Thoracic aorta (tissue), 2 donors: ENCODE measurements around the gene ZNF385B. TPM values are rescaled to one million over a fixed set of nuclear protein-coding genes. Genes with fewer than 3 reads are reported as not detected.
"Not testable (repeated sequence)": the region's sequence is repeated elsewhere in the genome, so short reads cannot be mapped to it uniquely, and the experiment has no call there.

Source experiments
- ATAC-seq: fragments of 150-250 bp; one replicate; pipeline ENCODE4 v1.8.0; 2017; ENCODE audit warnings: low read depth; ENCODE audit not compliant: insufficient number of reproducible peaks, low FRiP score
- DNase-seq: peaks from one replicate; pipeline ENCODE4 v3.0.0-alpha.2; 2020; ENCODE audit warnings: low spot score
- H3K27ac ChIP-seq, 2 donors: fragments of 200-600 bp; sonication (generic); 1 replicate in 1 of 2; 2 replicates in 1 of 2; pipeline ENCODE4 v1.5.1; 2016; ENCODE audit warnings: mild to moderate bottlenecking in 2 of 2, moderate library complexity in 2 of 2
- H3K27me3 ChIP-seq: fragments of 200-600 bp; sonication (generic); replicated peaks from 2 replicates; pipeline ENCODE4 v1.6.0; 2016; ENCODE audit warnings: mild to moderate bottlenecking; ENCODE audit not compliant: insufficient read depth
- H3K36me3 ChIP-seq: fragments of 200-600 bp; sonication (generic); one replicate; pipeline ENCODE4 v1.5.1; 2016
- H3K4me1 ChIP-seq, 2 donors: fragments of 200-600 bp; sonication (generic); 1 replicate in 1 of 2; 2 replicates in 1 of 2; pipeline versions ENCODE4 v1.5.1 to v1.6.0; 2016; ENCODE audit warnings: low read depth in 2 of 2, mild to moderate bottlenecking in 1 of 2; ENCODE audit not compliant: control insufficient read depth in 1 of 2
- H3K4me3 ChIP-seq: fragments of 200-600 bp; sonication (generic); 2 replicates; pipeline ENCODE4 v1.5.1; 2016; ENCODE audit warnings: mild to moderate bottlenecking
- H3K9me3 ChIP-seq: fragments of 200-600 bp; sonication (generic); 2 replicates; pipeline ENCODE4 v1.5.1; 2016
- CTCF ChIP-seq: fragments of 200-600 bp; sonication (generic); IDR thresholded peaks from one replicate; pipeline ENCODE4 v1.5.1; 2019; ENCODE audit warnings: antibody characterized with exemption
- total RNA-seq, 2 donors: library from RNA; depleted of rRNA; stranded (reverse); fragments of >200 nt; gene quantifications; one replicate each; pipeline versions ENCODE4 v1.1.0 to v1.2.3, GENCODE V29; 2016

Gene ZNF385B
- total RNA-seq, 2 donors from 2014 or later = 0.41 to 1.9 TPM

- no peak overlapping the region for H3K27ac ChIP-seq
- H3K27me3 ChIP-seq = no peaks in the 10 kb centered on the region
- H3K36me3 ChIP-seq = no peaks in the 10 kb centered on the region
- no peak for TF ChIP-seq CTCF
- no peaks in the 10 kb centered on the region for H3K4me1 ChIP-seq
- H3K9me3 ChIP-seq = no peaks in the 10 kb centered on the region
- no peak for DNase-seq
- ATAC-seq = no peak
- no peak overlapping the region for H3K4me3 ChIP-seq
Measured at GRCh38 chr2:179898873-179899272, 37.5 kb upstream of the ZNF385B start.

DNA sequence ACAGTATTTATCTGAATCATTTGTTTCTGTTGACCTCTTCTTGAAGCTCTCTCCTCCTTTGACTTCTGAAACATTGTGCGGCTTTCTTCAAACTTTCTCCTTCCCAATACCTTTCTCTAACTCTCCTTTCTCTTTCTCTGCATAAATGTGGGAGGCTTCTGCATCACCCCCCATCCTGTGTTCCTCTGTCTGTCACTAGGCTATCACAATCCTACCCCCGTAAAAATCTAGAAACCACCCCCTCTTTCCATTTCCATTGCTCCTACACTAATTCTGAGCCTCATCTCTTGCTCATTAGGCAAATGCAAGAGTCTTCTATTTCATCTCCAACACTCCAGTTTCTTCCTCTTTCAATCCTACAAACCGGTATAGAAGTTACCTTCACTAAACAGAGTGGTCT, 32.2 kb upstream of the ZNF385B start:
- no peaks in the 10 kb centered on the region for H3K36me3 ChIP-seq
- no peak for TF ChIP-seq CTCF
- H3K27me3 ChIP-seq = no peaks in the 10 kb centered on the region
- H3K4me3 ChIP-seq = no peak overlapping the region
- no peaks in the 10 kb centered on the region for H3K4me1 ChIP-seq
- H3K9me3 ChIP-seq = no peaks in the 10 kb centered on the region
- DNase-seq (no peak), ATAC-seq (no peak)
- H3K27ac ChIP-seq = no peak overlapping the region

DNA sequence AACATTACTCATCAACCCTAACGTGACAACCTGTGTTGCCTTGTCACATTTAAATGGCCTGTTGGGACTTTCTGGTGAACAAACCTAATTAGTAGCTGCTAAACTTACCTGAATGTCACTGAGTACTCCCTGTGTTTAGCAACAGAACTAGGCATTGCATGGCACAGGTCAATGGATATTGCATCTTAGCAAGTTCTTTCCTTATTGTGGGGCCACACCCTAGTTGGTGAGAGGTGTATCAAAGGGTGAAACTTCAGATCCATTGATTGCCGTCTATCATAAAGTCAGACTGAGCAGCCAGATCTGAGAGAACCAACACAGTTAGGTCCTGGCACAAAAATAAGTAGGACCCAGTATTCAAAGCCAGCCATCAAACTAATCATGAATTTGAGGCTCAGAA, 29.8 kb upstream of the ZNF385B start:
- Histone ChIP-seq H3K9me3 (no peaks in the 10 kb centered on the region), H3K4me1 (no peaks in the 10 kb centered on the region), H3K36me3 (no peaks in the 10 kb centered on the region), H3K4me3 (no peak overlapping the region), H3K27me3 (no peaks in the 10 kb centered on the region), H3K27ac (no peak overlapping the region)
- TF ChIP-seq CTCF = no peak
- no peak for DNase-seq
- ATAC-seq = no peak

DNA sequence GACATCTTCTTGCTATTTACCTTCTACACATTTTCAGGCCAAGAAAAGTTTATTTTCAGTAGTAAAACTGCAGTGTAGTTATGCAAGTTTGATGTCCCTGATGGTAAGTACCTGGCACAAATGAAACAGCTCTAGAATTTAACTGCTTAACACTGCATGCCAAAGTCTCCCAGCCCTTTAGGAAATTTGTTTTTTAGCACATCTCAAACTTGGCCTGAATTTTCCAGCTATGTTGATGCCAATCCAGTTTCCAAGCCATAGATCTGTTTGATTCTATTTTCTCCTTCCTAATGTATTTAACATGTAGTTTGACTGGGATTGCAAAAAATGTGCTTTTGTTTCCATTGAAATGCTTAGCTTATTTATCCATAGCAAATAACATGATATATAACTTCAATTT, 29.3 kb upstream of the ZNF385B start:
- no peaks in the 10 kb centered on the region for H3K4me1 ChIP-seq
- H3K27me3 ChIP-seq = no peaks in the 10 kb centered on the region
- H3K4me3 ChIP-seq = no peak overlapping the region
- H3K9me3 ChIP-seq = no peaks in the 10 kb centered on the region
- no peak for ATAC-seq
- no peaks in the 10 kb centered on the region for H3K36me3 ChIP-seq
- no peak overlapping the region for H3K27ac ChIP-seq
- DNase-seq = no peak
- no peak for TF ChIP-seq CTCF

- H3K9me3 ChIP-seq, H3K36me3 ChIP-seq, H3K27me3 ChIP-seq, H3K4me1 ChIP-seq, DNase-seq, H3K4me3 ChIP-seq, ATAC-seq, H3K27ac ChIP-seq: not testable (repeated sequence)
Measured at GRCh38 chr2:179888642-179889041, 27.2 kb upstream of the ZNF385B start.

DNA sequence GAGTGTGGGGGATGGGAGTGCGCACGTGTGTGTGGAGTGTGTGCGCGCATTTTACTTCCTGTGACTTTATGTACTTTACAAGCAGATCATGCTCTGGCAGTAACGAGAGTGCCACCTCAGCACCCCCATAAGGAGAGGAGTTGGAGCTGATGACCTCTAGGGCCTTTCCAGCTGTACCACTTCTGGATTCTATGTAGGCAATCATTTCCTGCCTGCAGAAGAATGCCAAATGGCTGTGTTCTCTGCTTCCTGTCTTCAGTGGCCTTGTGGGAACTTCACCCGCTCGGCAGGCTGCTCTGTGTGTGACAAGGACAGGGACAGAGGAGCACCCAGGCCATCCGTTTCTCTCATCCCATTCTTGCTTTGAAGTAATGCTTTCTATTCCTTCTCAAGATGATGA, 22.8 kb upstream of the ZNF385B start:
- TF ChIP-seq CTCF = no peak

More for the DNA sequence above, 22.8 kb upstream of the ZNF385B start:
- no peaks in the 10 kb centered on the region for H3K4me1 ChIP-seq
- no peak overlapping the region for H3K4me3 ChIP-seq
- DNase-seq (no peak), ATAC-seq (no peak)
- H3K9me3 ChIP-seq = no peaks in the 10 kb centered on the region
- H3K27me3 ChIP-seq = no peaks in the 10 kb centered on the region
- H3K27ac ChIP-seq = no peak overlapping the region
- no peaks in the 10 kb centered on the region for H3K36me3 ChIP-seq
